Activated CD4-positive, alpha-beta T cell treated with anti-CD3 and anti-CD28 coated beads, Interleukin-2, amount 50 U/mL, for 16 hours (primary cell): Measurements from ENCODE around the gene CMC1.

ENCODE experiments used
- DNase-seq: peaks from one replicate; pipeline ENCODE4 v3.0.0-alpha.2; 2020

The CMC1 gene

DNA sequence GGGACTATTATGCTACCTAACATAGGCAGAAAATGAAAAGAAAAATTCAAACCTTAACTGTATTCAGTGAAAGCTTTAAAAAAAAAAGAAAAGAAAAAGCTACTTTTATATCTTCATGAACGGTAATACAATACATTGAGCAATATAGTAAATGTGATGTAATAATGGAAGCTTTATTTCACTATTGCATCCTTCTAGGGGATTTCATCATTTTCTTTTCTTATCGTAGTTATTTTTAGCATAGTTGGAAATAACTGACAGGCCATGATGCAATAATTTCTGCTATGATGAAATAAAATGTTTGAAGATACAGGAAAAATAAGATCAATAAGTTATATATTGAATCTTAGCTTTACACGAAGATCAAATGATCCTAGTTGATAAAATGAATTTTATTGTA lies 66.8 kb downstream of the CMC1 start:
- no peak for DNase-seq

DNA sequence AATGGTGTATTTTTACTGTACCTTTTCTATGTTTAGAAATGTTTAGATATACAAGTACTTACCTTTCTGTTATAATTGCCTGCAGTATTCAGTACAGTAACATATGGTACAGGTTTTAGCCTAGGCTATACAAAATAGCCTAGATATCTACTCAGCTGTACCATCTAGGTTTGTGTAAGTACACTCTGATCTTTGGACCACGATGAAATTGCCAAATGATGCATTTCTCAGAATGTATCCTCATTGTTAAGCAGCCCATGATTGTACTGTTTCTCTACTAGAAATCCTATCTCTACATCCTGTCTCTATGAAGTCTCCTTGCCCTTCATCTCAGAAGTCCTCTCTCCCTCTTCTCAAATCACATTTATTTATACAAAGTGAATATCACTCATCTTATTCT lies 74.3 kb downstream of the CMC1 start:
- DNase-seq: no peak

DNA sequence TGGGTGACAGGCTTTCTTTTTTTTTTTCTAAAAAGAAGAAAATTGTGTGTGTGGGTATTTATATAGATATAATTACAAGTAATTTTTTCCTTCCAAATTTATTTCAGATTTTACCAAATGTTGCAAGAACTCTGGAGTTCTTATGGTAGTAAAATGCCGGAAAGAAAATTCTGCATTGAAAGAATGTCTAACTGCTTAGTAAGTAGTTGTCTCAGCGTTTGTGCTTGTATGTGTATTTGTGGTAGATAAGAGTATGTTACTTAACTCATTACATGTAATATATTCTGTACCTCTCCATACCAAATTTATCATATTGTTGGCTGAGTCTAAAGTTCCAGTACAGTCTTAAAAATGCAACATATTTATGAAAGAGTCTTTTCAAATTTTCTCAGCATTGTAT lies 74.8 kb downstream of the CMC1 start:
- no peak for DNase-seq

DNA sequence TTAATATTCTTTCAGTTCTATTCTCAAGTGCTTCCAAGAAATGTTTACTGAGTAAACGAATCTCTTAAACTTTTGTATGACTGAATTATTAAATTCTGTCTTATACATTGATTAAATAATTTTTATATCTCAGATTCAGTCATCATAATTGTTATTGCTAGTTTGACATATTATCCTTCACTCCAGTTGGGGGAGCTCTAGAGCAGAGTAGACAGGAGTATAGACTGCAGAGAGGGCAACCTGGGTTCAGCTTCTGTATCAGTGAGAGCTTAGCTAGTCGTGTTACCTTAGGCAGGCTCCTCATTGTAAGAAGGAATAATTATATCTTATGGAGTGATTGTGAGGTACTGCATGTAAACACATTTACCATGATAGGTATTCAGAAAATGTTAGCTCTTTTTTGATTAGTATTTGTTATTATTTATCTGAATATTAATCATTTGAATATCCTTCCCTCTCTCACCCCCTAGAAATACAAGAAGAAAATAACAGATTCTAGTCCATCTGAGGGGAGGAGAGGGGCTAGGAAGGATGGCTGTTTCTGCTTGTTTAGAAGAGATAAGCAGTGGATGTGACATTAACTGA lies 76.1 kb downstream of the CMC1 start:
- DNase-seq: peak; percentile 71

DNA sequence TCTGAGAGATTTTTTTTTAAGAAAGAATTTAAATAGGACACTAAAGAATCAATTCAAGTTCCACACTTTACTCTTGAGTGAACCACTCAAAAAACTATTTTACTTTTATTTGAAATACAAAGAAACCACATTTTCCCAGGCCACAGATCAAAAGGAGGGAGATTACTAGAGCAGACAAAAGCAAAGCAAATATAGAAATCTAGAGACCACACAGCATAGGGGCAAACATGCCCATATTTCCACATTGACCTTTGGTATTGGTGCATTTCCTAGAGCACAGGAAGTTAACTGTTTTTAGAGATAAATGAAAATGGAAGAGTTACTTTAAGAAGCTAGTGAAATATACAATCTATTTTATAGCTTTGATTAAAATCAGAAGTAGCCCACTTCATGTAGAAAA lies 79.6 kb downstream of the CMC1 start:
- no peak for DNase-seq

DNA sequence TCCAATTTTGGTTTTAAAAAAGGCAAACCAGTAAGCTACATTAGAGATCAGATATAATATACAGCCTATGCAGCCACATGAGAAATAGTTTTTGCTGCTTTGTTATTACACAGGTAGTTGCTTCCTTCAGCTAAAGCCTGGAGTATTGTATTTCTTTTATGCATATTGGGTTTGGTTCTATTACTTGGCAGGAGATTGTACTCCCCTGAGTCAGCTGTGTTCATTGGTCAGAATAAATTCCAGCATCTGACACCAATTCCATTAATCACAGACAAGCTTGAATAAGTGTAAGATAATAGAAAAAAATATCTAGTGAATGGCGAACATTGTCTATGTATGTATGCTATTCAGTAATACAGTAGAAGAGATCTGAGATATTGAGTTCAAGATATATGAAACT lies 81.0 kb downstream of the CMC1 start:
- DNase-seq: no peak

DNA sequence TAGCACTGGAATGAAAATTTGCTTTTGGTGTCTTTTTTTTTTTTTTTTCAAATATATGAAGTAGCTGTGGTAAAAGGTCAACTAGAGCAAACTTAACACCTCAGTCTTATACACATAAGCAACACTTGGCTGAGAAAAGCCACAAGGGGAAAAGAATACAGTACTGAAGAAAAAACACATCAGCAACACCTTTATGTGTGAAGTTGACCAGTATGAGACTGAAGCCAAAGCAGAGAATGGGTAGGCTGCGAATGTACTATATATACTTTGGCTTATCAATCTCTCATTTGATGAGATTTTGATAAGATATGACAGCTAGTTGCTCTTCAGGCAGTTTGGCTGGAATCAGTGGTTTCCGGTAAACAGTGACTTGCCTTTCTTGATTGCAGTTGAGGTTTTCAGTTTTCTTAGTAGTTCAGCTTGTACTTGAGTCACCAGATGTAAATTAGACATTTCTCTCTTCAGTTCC lies 85.1 kb downstream of the CMC1 start:
- DNase-seq: peak; percentile 90

DNA sequence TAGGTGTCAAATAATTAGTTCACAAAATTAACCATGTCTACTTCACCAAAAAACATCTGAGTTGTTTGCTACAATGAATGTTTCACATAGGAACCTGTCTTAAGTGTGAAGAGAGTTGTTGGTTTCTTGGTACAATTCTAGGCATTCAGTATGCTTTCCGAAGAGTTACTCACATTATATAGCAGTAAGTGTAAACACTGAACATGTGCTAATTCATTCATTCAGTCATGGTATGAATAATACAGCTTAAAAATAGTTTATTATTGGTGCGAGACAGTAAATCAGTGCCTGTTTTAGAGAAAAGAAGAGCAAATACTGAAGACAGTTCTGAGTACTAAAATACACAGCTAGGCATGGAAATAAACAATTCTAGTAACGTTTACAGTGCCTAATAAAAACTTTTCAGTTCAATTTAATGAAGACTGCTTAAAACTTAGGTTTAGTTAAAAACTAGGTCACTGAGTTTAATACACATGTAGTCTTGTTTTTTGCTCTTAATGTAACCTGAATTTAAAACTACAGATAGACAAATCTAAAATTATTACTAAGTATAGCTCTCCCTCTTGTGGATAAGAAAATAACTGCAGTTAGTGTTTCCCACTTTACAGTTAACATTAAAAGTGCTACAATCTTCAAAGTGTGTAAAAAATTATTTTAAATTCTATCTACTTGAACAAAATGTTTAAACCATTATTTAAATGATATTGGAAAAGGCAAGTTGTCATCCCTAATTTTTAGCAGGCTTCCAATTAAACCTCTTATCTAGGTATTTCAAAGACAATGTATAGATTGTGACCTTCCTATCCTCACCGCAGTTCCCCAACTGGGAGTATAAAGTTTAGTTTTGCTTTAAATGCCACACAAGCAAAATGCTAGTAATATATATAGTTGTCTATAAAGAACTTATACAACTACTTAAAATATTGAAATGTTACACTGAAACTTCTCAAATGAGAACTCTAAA lies 87.1 kb downstream of the CMC1 start:
- peak; percentile 46 for DNase-seq

DNA sequence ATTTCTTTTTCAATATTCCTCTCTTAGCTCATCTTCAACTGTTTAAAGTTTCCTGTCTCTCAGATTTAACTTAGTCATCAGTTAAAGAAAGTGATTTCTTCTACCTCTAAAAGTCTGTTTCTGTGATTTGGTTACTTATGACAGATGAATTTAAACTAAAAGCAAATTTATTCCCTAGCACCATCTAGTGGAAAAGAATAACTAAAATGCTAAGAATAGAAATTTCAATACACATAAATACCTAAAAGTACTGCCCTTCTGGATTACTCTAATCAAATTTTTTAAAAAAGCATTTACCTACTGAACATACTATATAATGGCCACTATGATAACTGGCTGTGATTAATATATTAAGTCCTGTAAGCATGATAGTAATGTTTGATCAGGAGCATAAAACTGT lies 93.1 kb downstream of the CMC1 start:
- DNase-seq: no peak

DNA sequence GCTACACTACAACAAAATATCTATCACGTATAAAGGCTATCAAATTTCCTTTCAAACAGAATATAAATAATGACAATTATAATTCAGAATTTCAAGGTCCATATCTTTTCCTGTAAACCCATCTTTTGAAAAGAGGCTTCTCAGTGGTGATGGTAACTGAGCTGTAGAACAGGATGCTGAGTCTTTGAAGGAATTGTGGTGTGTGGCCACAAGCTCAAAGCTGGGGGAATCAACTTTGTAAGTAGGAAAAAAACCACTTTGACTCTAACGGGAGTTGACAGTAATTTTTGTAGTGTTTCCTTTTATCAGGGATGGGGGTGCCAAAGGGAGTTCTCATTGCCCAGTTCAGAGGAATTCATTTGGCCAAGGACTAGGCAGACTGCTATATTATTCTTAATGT lies 93.8 kb downstream of the CMC1 start:
- no peak for DNase-seq

DNA sequence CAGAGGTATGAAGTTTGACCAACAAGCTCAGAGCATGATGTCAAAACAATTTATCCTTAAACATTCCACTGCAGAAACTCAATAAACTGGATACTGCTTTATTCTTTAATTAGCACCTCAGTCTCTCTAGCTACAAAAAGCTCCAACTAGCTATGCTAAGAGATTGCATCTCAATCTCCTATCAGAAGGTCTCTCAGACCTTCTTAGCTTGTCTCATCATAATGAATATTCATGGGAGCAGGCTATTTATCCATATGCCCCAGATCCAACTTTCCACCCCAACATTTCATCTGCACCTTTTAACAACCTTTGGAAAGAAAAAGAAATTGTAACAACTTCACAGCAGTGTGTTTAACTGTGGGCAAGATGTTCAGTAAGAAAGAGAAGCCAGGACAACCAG lies 95.8 kb downstream of the CMC1 start:
- no peak for DNase-seq

DNA sequence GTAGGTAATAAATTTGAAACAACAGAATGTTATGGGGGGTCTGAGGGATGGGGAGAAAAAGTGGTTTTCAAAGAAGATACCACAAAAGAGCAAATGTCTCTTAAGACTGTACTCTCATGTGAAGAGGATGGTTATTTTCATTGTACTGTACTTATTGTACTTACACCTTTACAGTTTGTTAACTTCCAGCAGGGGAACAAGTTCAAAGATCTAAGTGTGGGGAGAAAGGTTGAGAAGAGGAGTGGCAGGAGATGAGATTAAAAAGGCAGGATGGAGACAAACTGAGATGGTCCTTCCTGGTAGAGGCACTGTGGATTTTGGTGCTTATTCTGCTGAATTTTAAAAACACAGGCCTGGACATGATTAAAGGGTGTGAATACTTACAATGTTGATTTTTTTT lies 101.7 kb downstream of the CMC1 start:
- no peak for DNase-seq

DNA sequence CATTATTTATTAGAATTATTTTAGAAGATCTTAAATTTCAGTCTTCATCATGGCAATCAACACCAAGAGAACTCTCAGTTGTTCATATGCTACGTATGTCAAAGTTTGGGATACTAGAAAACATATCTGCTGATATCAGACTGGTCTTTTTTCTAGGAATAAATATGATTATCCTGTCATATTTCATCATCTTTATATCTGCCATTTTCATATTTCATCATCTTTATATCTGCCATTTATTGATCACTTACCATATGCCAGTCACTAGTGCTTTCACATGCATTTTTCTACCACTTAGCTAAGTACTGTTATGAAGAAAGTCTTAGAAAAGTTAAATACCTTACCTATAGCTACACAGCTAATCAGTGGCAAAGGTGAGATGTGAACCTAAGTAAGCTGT lies 104.3 kb downstream of the CMC1 start:
- no peak for DNase-seq

DNA sequence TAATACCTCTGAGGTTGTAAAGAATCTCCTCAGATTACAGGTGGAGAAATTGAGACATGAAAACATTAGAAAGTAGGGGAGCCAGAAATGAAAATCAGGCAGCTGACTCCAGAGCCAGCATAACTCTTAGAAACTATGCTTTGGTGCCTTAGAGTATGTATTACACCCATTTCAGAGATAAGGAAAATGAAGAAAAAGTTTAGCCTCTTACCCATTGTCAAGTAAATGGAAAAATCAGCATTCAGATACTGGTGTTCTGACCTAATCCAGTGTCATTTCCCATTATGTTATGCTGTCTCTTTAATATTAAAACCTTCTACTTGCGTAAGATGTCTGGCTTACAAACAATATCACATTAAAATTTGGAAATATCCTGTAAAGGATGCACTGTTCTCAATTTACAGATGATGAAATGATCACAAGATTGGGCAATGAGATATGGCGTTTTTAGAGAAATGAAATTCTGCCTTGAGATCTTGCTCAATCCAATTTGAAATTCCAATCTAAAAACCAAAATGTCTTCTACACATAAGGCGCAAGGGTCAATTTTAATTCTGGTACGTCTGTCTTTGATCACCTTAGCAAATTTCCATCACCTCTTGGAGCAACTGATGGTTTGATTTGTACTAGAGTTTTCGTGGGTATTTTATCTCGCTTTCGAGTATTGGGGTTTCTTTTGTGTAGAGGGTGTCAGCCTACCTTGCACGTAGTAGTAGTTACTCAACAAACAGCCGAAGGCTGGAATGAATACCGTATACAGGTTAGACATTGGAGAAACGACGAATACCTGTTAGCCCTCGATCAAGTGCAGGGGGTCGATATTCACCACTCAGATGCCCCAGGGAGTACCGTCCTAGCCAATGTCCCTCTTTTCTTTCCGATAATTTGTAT lies 106.2 kb downstream of the CMC1 start:
- DNase-seq: no peak

DNA sequence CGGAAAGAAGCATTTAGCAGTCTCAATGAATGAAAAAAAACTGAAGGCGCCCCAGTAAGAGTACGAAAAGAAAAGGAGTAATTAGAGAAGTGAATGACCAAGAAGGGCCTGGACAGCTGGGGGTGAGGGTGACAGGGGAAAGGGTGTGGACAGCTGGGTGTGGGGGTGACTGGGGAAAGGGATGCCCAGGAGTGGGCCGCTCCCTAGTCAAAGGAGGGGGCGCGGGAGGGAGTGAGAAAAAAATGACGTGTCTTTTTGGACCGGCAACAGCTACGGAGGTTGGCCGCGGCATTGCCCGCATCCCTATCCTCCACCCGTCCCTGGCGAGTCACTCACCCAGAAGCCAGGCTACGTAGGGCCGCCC lies 106.8 kb downstream of the CMC1 start:
- no peak for DNase-seq

DNA sequence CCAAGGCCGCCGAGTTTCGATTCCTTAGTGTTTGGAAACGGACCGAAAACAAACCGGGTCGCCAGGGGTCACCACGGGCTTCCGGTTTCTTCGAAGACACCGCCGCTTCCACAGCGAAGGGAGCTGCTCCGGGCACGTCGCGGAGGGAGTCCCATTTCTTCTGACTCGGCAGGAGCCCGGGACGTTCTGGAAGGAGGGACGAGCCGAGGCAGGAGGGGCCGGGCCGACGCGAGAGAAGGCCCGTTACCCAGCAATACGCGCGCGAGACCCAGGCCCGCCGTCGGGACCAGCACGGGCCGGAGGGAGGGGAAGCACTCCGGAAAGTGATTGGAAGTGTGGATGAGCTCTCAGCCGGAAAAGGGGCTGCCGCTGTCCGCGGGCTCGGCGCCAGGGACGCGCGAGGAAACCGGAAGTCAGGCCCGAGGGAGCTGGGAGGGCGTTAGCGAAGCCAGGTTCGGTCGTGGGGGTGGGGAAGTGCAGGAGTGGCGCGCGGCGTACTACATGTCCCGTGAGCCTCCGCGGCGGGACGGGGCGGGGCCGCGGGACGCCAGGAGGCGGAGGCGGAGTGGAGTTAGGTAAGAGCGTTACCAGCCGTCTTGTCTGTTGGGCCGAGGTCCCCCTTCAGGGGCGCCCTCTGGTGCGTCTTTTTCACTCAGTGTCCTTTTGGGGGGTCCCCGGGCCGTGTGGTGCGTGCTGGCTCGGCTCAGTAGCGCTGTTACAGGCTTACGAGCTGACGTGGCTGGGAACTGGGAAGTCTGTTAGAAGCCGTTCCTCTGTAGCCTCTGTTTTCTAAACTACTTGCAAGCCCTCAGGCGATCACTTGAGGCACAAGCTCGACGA lies 107.4 kb downstream of the CMC1 start, which contains the start of the genes AZI2 and ZCWPW2:
AZI2 (minus strand) TSS at position 196 of the 840 bp plus-strand sequence. CDS start 8,207 bp downstream, outside the sequence.
ZCWPW2 (plus strand) TSS at position 93 of the 840 bp plus-strand sequence. CDS start 64,348 bp downstream, outside the sequence.
- DNase-seq: peak; percentile 94

DNA sequence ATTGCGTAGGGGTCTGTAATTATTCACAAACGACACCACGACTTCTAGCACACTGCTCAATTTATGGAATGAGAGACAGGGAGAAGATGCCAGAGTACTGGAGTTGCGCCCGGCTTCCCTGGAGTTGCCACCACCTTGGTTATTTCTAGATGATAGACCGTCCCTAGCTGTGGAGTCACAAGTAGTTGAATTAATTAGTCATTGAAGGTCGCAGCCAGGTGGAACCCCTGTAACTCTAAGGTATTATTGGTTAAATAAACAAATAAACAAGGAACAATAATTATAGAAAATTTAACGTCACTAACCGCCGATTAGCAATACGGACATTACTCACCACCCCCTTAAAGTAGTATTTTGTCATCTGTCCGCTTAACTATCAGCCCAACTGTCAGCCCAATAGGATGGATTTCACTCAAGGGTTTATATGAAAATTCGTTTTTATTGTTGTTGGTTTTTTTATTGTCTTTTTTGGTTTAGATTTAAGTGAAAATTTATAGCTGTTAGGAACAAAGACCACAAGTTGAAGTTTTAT lies 108.1 kb downstream of the CMC1 start:
- no peak for DNase-seq
